SK-N-MC (cell line): Measurements from ENCODE around the gene DCDC2C.

Source experiments
- EZH2 ChIP-seq: fragments of 200-600 bp; sonication (generic); IDR thresholded peaks from one replicate; pipeline ENCODE4 v1.6.1; 2017; ENCODE audit warnings: antibody characterized with exemption
- FOXP2 ChIP-seq: optimal IDR thresholded peaks from 2 replicates; pipeline ENCODE3; 2011; ENCODE audit warnings: mild to moderate bottlenecking, moderate library complexity; ENCODE audit not compliant: insufficient read depth; ENCODE audit errors: extremely low read length, control extremely low read depth
- POLR2AphosphoS5 ChIP-seq: IDR thresholded peaks from 2 replicates; pipeline ENCODE4 v1.6.1; 2012; ENCODE audit warnings: mild to moderate bottlenecking, low read depth, low read length, borderline replicate concordance

GRCh38 chr2:3729786-3730185 lies 26.4 kb downstream of the DCDC2C start:
- no peak for TF ChIP-seq EZH2
- TF ChIP-seq POLR2AphosphoS5: no peak
- TF ChIP-seq FOXP2: no peak
